ENCODE results near the gene CASK.

Gene CASK

GRCh38 chrX:41923211-41923977 is at the start of gene CASK:
CASK (minus strand) TSS chrX:41923554; CDS start chrX:41922988, 566 bp downstream.
- H3K9me2 ChIP-seq (replicated peaks; ENCODE audit: control insufficient read depth, low read length), result no peaks in the 10 kb centered on the region
- H3K27ac ChIP-seq (ENCODE audit: low read depth, low read length), result no peak within 1 kb of the TSS

GRCh38 chrX:41971346-41971745 is 48.0 kb upstream of the CASK start:
- Histone ChIP-seq H3K9me3 (ENCODE audit: control insufficient read depth, insufficient read depth, low read length) (no peaks in the 10 kb centered on the region), H4K20me1 (ENCODE audit: control insufficient read depth, insufficient read depth, low read depth, low read length) (no peaks in the 10 kb centered on the region), H3K27ac (ENCODE audit: low read depth, low read length) (no peak overlapping the region), H3K4me3 (ENCODE audit: low read length) (no peak overlapping the region), H3K79me2 (ENCODE audit: control insufficient read depth, low read length) (no peaks in the 10 kb centered on the region), H3K27me3 (ENCODE audit: control insufficient read depth, low read length) (no peaks in the 10 kb centered on the region), H3F3A (ENCODE audit: control insufficient read depth, insufficient read depth) (no peaks in the 10 kb centered on the region), H3K4me1 (ENCODE audit: control insufficient read depth, low read length) (no peaks in the 10 kb centered on the region), H3K9me2 (replicated peaks; ENCODE audit: control insufficient read depth, low read length) (no peaks in the 10 kb centered on the region), H3K36me3 (ENCODE audit: control insufficient read depth, low read length) (no peaks in the 10 kb centered on the region), H3K4me2 (ENCODE audit: low read length) (no peak overlapping the region)
- no peak for TF ChIP-seq EZH2phosphoT487 (IDR thresholded peaks at IDR 0.05; ENCODE audit: borderline replicate concordance, low read length)
- no peak for TF ChIP-seq CTCF (IDR thresholded peaks at IDR 0.05; ENCODE audit: low read depth, low read length, poor library complexity, severe bottlenecking)

More at GRCh38 chrX:41923211-41923977, at the start of gene CASK:
- H3K4me3 ChIP-seq (ENCODE audit: low read length), result peak within 1 kb of the TSS; percentile 75
- H3K36me3 ChIP-seq (ENCODE audit: control insufficient read depth, low read length), result no peaks in the 10 kb centered on the region
- H4K20me1 ChIP-seq (ENCODE audit: control insufficient read depth, insufficient read depth, low read depth, low read length), result no peaks in the 10 kb centered on the region
- H3K27me3 ChIP-seq (ENCODE audit: control insufficient read depth, low read length), result no peaks in the 10 kb centered on the region; the same call in 1 of the 2 replicates
- H3K4me1 ChIP-seq (ENCODE audit: control insufficient read depth, low read length), result peaks cover 29% of the 10 kb centered on the region
- H3K4me2 ChIP-seq (ENCODE audit: low read length), result peak within 1 kb of the TSS; percentile 95
- no peak for TF ChIP-seq CTCF (IDR thresholded peaks at IDR 0.05; ENCODE audit: low read depth, low read length, poor library complexity, severe bottlenecking)
- TF ChIP-seq EZH2phosphoT487 (IDR thresholded peaks at IDR 0.05; ENCODE audit: borderline replicate concordance, low read length), result no peak
- no peaks in the 10 kb centered on the region for H3K9me3 ChIP-seq (ENCODE audit: control insufficient read depth, insufficient read depth, low read length)
- H3K79me2 ChIP-seq (ENCODE audit: control insufficient read depth, low read length), result peaks cover 41% of the 10 kb centered on the region
- no peaks in the 10 kb centered on the region for H3F3A ChIP-seq (ENCODE audit: control insufficient read depth, insufficient read depth)

- Histone ChIP-seq H3K4me3 (ENCODE audit: low read length) (no peak overlapping the region), H3F3A (ENCODE audit: control insufficient read depth, insufficient read depth) (no peaks in the 10 kb centered on the region), H3K79me2 (ENCODE audit: control insufficient read depth, low read length) (no peaks in the 10 kb centered on the region), H3K9me3 (ENCODE audit: control insufficient read depth, insufficient read depth, low read length) (no peaks in the 10 kb centered on the region), H3K4me2 (ENCODE audit: low read length) (no peak overlapping the region), H3K9me2 (replicated peaks; ENCODE audit: control insufficient read depth, low read length) (no peaks in the 10 kb centered on the region), H3K27ac (ENCODE audit: low read depth, low read length) (no peak overlapping the region), H3K27me3 (ENCODE audit: control insufficient read depth, low read length) (no peaks in the 10 kb centered on the region), H4K20me1 (ENCODE audit: control insufficient read depth, insufficient read depth, low read depth, low read length) (no peaks in the 10 kb centered on the region), H3K4me1 (ENCODE audit: control insufficient read depth, low read length) (no peaks in the 10 kb centered on the region), H3K36me3 (ENCODE audit: control insufficient read depth, low read length) (no peaks in the 10 kb centered on the region)
- no peak for TF ChIP-seq EZH2phosphoT487 (IDR thresholded peaks at IDR 0.05; ENCODE audit: borderline replicate concordance, low read length)
- TF ChIP-seq CTCF (IDR thresholded peaks at IDR 0.05; ENCODE audit: low read depth, low read length, poor library complexity, severe bottlenecking), result no peak
These were observed 47.1 kb upstream of the CASK start for GRCh38 chrX:41970419-41970818.
